MM.1S (cell line): ENCODE measurements around the gene PPP1R9B.

ENCODE experiments used
- EZH2 ChIP-seq: fragments of 300-600 bp; sonication (generic); optimal IDR thresholded peaks from 2 replicates; pipeline ENCODE3; 2017; ENCODE audit warnings: low read depth, mild to moderate bottlenecking, antibody characterized with exemption, low read length, mixed read lengths
- TF ChIP-seq, protein P1 (sequence below): fragments of 300-600 bp; sonication (generic); IDR thresholded peaks from 2 replicates; pipeline ENCODE4 v1.5.1; 2016; ENCODE audit warnings: antibody characterized with exemption, low read length, mixed read lengths

DNA sequence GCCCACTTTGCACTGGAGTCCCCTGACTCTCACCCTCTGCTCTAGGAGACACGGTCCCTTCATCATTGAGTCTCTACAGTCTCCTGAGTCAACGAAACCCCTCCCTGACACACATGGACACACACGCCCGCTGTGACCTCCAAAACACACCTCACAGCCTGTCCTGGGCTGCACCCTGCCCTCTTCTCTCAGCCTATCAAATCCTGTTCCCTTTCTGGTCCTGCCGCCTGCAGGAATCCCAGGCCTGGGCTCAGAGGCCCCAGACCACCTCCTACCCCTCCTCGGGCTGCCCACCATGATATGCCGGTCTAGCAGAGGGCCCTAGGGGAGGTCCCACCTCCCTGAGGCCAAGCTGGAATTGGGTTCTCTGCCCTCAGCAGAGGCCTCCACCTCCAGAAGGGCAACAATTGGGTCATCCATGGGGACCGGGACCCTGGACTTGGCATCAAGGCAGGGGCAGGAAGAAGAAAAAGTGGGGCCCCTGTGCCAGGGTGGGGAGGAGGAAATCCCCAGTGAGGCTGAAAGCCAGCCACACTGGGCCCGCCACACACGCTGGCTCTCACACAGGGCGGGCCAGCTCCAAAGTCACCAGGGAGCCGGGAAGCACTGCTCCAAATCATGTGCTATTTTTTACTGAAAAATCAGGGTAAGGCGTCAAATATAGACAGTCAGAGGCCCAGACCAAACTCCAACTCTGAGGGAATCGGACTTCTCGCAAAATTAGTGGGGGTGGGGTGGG lies 3.4 kb downstream of the PPP1R9B start:
- TF ChIP-seq, protein P1, sequence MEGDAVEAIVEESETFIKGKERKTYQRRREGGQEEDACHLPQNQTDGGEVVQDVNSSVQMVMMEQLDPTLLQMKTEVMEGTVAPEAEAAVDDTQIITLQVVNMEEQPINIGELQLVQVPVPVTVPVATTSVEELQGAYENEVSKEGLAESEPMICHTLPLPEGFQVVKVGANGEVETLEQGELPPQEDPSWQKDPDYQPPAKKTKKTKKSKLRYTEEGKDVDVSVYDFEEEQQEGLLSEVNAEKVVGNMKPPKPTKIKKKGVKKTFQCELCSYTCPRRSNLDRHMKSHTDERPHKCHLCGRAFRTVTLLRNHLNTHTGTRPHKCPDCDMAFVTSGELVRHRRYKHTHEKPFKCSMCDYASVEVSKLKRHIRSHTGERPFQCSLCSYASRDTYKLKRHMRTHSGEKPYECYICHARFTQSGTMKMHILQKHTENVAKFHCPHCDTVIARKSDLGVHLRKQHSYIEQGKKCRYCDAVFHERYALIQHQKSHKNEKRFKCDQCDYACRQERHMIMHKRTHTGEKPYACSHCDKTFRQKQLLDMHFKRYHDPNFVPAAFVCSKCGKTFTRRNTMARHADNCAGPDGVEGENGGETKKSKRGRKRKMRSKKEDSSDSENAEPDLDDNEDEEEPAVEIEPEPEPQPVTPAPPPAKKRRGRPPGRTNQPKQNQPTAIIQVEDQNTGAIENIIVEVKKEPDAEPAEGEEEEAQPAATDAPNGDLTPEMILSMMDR = no peak
- TF ChIP-seq EZH2 = no peak
